ENCODE measurements around the gene SEMA3D. TPM values are rescaled to one million over a fixed set of nuclear protein-coding genes. Genes with fewer than 3 reads are reported as not detected.

SEMA3D gene
- total RNA-seq, 1 experiment from 2014 or later = 4.8 TPM

DNA sequence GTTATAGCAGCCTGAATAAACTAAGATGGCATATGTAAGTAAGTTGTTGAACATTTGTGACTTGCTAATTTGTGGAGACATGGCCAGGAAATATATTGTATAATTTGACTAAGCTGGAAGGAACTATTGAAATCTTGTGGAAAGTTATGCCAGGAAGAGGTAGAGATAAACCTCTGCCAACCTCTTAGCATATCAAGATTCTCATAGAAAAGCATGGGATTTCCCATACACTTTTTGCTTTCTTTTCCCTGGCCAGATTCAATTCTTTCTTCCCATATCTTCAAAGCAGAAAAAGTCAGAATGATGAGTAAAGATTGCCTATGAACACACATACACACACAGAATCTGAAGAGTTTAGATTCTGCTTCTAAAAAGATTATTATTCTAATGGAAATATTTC, 216.2 kb downstream of the SEMA3D start:
- H3K27ac ChIP-seq = no peak overlapping the region
- H3K36me3 ChIP-seq (ENCODE audit: low read depth) = no peaks in the 10 kb centered on the region
- TF ChIP-seq EZH2 (IDR thresholded peaks at IDR 0.05; ENCODE audit: low read depth) = no peak
- TF ChIP-seq, protein P1, sequence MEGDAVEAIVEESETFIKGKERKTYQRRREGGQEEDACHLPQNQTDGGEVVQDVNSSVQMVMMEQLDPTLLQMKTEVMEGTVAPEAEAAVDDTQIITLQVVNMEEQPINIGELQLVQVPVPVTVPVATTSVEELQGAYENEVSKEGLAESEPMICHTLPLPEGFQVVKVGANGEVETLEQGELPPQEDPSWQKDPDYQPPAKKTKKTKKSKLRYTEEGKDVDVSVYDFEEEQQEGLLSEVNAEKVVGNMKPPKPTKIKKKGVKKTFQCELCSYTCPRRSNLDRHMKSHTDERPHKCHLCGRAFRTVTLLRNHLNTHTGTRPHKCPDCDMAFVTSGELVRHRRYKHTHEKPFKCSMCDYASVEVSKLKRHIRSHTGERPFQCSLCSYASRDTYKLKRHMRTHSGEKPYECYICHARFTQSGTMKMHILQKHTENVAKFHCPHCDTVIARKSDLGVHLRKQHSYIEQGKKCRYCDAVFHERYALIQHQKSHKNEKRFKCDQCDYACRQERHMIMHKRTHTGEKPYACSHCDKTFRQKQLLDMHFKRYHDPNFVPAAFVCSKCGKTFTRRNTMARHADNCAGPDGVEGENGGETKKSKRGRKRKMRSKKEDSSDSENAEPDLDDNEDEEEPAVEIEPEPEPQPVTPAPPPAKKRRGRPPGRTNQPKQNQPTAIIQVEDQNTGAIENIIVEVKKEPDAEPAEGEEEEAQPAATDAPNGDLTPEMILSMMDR (conservative IDR thresholded peaks at IDR 0.05) = no peak
- ChIA-PET POLR2A (ENCODE audit: unreplicated experiment) (no interaction called here), CTCF (no interaction called here)
- no peaks in the 10 kb centered on the region for H3K9me2 ChIP-seq (ENCODE audit: insufficient read depth)
- no peak overlapping the region for H3K4me3 ChIP-seq
- no peak for DNase-seq
- H3K27me3 ChIP-seq (ENCODE audit: insufficient read depth, low read depth) = no peaks in the 10 kb centered on the region
- intact Hi-C loops (cut with micrococcal nuclease; ENCODE audit: unreplicated experiment) = no loop called here
- no TSS peak for BruUV-seq (replicated peaks)
- no peak overlapping the region for H3K4me2 ChIP-seq
- H3K9me3 ChIP-seq (ENCODE audit: insufficient read depth, low read depth) = no peaks in the 10 kb centered on the region
- H4K20me1 ChIP-seq (ENCODE audit: insufficient read depth) = no peaks in the 10 kb centered on the region
- H3F3A ChIP-seq (ENCODE audit: insufficient read depth, low read depth) = no peaks in the 10 kb centered on the region
- no peaks in the 10 kb centered on the region for H3K79me2 ChIP-seq (ENCODE audit: low read depth)
- no peaks in the 10 kb centered on the region for H3K4me1 ChIP-seq (replicated peaks; ENCODE audit: insufficient read depth)
- no peak overlapping the region for H2AFZ ChIP-seq

GRCh38 chr7:84953234-84953633, 233.6 kb downstream of the SEMA3D start:
- CTCF ChIA-PET = no interaction called here
- no TSS peak for BruUV-seq (replicated peaks)
- no peak overlapping the region for H3K4me2 ChIP-seq
- H3K4me1 ChIP-seq (replicated peaks; ENCODE audit: insufficient read depth) = no peaks in the 10 kb centered on the region
- POLR2A ChIA-PET (ENCODE audit: unreplicated experiment) = interaction anchor here (0.9 kb wide), 1 partner anchor 620 kb away, joined by 8 read pairs; no protein-coding TSS in a partner anchor
- H3K36me3 ChIP-seq (ENCODE audit: low read depth) = no peaks in the 10 kb centered on the region
- H2AFZ ChIP-seq = 0 out of 2 replicates have a peak overlapping the region, but pooled peaks have one; percentile 36
- H3K27me3 ChIP-seq (ENCODE audit: insufficient read depth, low read depth) = no peaks in the 10 kb centered on the region
- no peak overlapping the region for H3K4me3 ChIP-seq
- no peaks in the 10 kb centered on the region for H3K9me3 ChIP-seq (ENCODE audit: insufficient read depth, low read depth)
- TF ChIP-seq, protein P1 (conservative IDR thresholded peaks at IDR 0.05) = no peak
- no peak for TF ChIP-seq EZH2 (IDR thresholded peaks at IDR 0.05; ENCODE audit: low read depth)
- no peak overlapping the region for H3K27ac ChIP-seq
- intact Hi-C loops (cut with micrococcal nuclease; ENCODE audit: unreplicated experiment) = no loop called here
- no peaks in the 10 kb centered on the region for H3K79me2 ChIP-seq (ENCODE audit: low read depth)
- H4K20me1 ChIP-seq (ENCODE audit: insufficient read depth) = no peaks in the 10 kb centered on the region
- H3F3A ChIP-seq (ENCODE audit: insufficient read depth, low read depth) = no peaks in the 10 kb centered on the region
- no peak for DNase-seq
- H3K9me2 ChIP-seq (ENCODE audit: insufficient read depth) = no peaks in the 10 kb centered on the region

DNA sequence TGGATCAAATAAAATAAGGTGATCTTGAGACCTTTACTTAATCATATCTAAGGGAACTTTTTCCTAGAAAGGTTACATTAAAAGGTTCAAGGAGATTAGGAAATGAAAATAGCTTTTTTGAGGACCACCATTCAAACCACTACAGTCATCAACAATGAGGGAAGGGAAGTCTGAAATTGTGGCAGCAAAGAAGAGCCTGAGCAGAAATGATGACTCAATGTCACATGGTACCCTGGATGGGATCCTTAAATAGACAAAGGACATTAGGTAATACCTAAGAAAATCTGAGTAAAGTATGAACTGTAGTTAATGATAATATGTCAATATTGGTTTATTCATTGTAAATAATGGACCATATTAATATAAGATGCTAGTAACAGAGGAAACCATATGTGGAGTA, 236.0 kb downstream of the SEMA3D start:
- Histone ChIP-seq H3K4me2 (no peak overlapping the region), H3F3A (ENCODE audit: insufficient read depth, low read depth) (no peaks in the 10 kb centered on the region), H2AFZ (no peak overlapping the region), H3K4me1 (replicated peaks; ENCODE audit: insufficient read depth) (no peaks in the 10 kb centered on the region), H3K36me3 (ENCODE audit: low read depth) (no peaks in the 10 kb centered on the region), H3K4me3 (no peak overlapping the region), H3K9me2 (ENCODE audit: insufficient read depth) (no peaks in the 10 kb centered on the region), H3K9me3 (ENCODE audit: insufficient read depth, low read depth) (no peaks in the 10 kb centered on the region), H3K79me2 (ENCODE audit: low read depth) (no peaks in the 10 kb centered on the region), H3K27ac (no peak overlapping the region), H4K20me1 (ENCODE audit: insufficient read depth) (no peaks in the 10 kb centered on the region), H3K27me3 (ENCODE audit: insufficient read depth, low read depth) (no peaks in the 10 kb centered on the region)
- ChIA-PET CTCF (no interaction called here), POLR2A (ENCODE audit: unreplicated experiment) (no interaction called here)
- intact Hi-C loops (cut with micrococcal nuclease; ENCODE audit: unreplicated experiment) = no loop called here
- BruUV-seq (replicated peaks) = no TSS peak
- DNase-seq = no peak
- TF ChIP-seq, protein P1 (conservative IDR thresholded peaks at IDR 0.05) = no peak
- TF ChIP-seq EZH2 (IDR thresholded peaks at IDR 0.05; ENCODE audit: low read depth) = no peak
